ENCODE results near the gene SNX3.
A peak's percentile ranks its signal among the peaks of the same experiment; 100 is the strongest.

SNX3 gene

GRCh38 chr6:108288742-108289141, 27.9 kb upstream of the SNX3 start:
- H3K4me3 ChIP-seq (ENCODE audit: low read depth in 1 of 2, low read length in 2 of 2) = no peak overlapping the region
- peaks cover 3% of the 10 kb centered on the region for H3K4me1 ChIP-seq (ENCODE audit: insufficient read depth, low read length)
- H3K27me3 ChIP-seq (ENCODE audit: insufficient read depth, low read length, poor library complexity) = no peaks in the 10 kb centered on the region
- H3K36me3 ChIP-seq (ENCODE audit: insufficient read depth, low read length) = no peaks in the 10 kb centered on the region
- no peak for ATAC-seq (ENCODE audit: insufficient read depth, low read depth)
- H3K9me3 ChIP-seq (ENCODE audit: insufficient read depth, low read length, severe bottlenecking) = no peaks in the 10 kb centered on the region
- no peak overlapping the region for H3K27ac ChIP-seq (ENCODE audit: low read length)
- no peaks in the 10 kb centered on the region for H3K79me2 ChIP-seq (ENCODE audit: insufficient read depth, low read length)
- DNase-seq = no peak
- TF ChIP-seq CTCF (IDR thresholded peaks at IDR 0.05; ENCODE audit: borderline replicate concordance, extremely low read depth, low read length, poor library complexity, severe bottlenecking) (no peak), EZH2 (IDR thresholded peaks at IDR 0.05; ENCODE audit: borderline replicate concordance, low read depth, low read length, severe bottlenecking) (no peak)
- H2AFZ ChIP-seq (ENCODE audit: low read depth, low read length) = no peak overlapping the region
- H4K20me1 ChIP-seq (ENCODE audit: insufficient read depth, low read length) = no peaks in the 10 kb centered on the region
- H3K9ac ChIP-seq (ENCODE audit: low read depth, low read length) = no peak overlapping the region
- H3K4me2 ChIP-seq (ENCODE audit: insufficient read depth, low read length) = no peak overlapping the region

GRCh38 chr6:108287373-108287772, 26.5 kb upstream of the SNX3 start:
- Histone ChIP-seq H2AFZ (ENCODE audit: low read depth, low read length) (no peak overlapping the region), H4K20me1 (ENCODE audit: insufficient read depth, low read length) (no peaks in the 10 kb centered on the region), H3K27ac (ENCODE audit: low read length) (no peak overlapping the region), H3K36me3 (ENCODE audit: insufficient read depth, low read length) (no peaks in the 10 kb centered on the region), H3K79me2 (ENCODE audit: insufficient read depth, low read length) (no peaks in the 10 kb centered on the region), H3K4me1 (ENCODE audit: insufficient read depth, low read length) (no peaks in the 10 kb centered on the region), H3K9me3 (ENCODE audit: insufficient read depth, low read length, severe bottlenecking) (no peaks in the 10 kb centered on the region), H3K9ac (ENCODE audit: low read depth, low read length) (no peak overlapping the region), H3K4me3 (ENCODE audit: low read depth in 1 of 2, low read length in 2 of 2) (no peak overlapping the region), H3K27me3 (ENCODE audit: insufficient read depth, low read length, poor library complexity) (no peaks in the 10 kb centered on the region), H3K4me2 (ENCODE audit: insufficient read depth, low read length) (no peak overlapping the region)
- TF ChIP-seq EZH2 (IDR thresholded peaks at IDR 0.05; ENCODE audit: borderline replicate concordance, low read depth, low read length, severe bottlenecking) = no peak
- no peak for TF ChIP-seq CTCF (IDR thresholded peaks at IDR 0.05; ENCODE audit: borderline replicate concordance, extremely low read depth, low read length, poor library complexity, severe bottlenecking)
- no peak for DNase-seq
- 0 out of 3 replicates have a peak, but pooled peaks have one; percentile 42 for ATAC-seq (ENCODE audit: insufficient read depth, low read depth)

GRCh38 chr6:108286366-108286765, 25.5 kb upstream of the SNX3 start:
- no peak overlapping the region for H3K4me2 ChIP-seq (ENCODE audit: insufficient read depth, low read length)
- H2AFZ ChIP-seq (ENCODE audit: low read depth, low read length) = no peak overlapping the region
- ATAC-seq (ENCODE audit: insufficient read depth, low read depth) (no peak), DNase-seq (no peak)
- H3K79me2 ChIP-seq (ENCODE audit: insufficient read depth, low read length) = no peaks in the 10 kb centered on the region
- H3K36me3 ChIP-seq (ENCODE audit: insufficient read depth, low read length) = no peaks in the 10 kb centered on the region
- TF ChIP-seq CTCF (IDR thresholded peaks at IDR 0.05; ENCODE audit: borderline replicate concordance, extremely low read depth, low read length, poor library complexity, severe bottlenecking) (no peak), EZH2 (IDR thresholded peaks at IDR 0.05; ENCODE audit: borderline replicate concordance, low read depth, low read length, severe bottlenecking) (no peak)
- H3K9me3 ChIP-seq (ENCODE audit: insufficient read depth, low read length, severe bottlenecking) = no peaks in the 10 kb centered on the region
- no peaks in the 10 kb centered on the region for H4K20me1 ChIP-seq (ENCODE audit: insufficient read depth, low read length)
- H3K27ac ChIP-seq (ENCODE audit: low read length) = no peak overlapping the region
- no peak overlapping the region for H3K9ac ChIP-seq (ENCODE audit: low read depth, low read length)
- no peak overlapping the region for H3K4me3 ChIP-seq (ENCODE audit: low read depth in 1 of 2, low read length in 2 of 2)
- no peaks in the 10 kb centered on the region for H3K27me3 ChIP-seq (ENCODE audit: insufficient read depth, low read length, poor library complexity)
- no peaks in the 10 kb centered on the region for H3K4me1 ChIP-seq (ENCODE audit: insufficient read depth, low read length)

- Histone ChIP-seq H3K4me2 (ENCODE audit: insufficient read depth, low read length) (no peak overlapping the region), H3K27ac (ENCODE audit: low read length) (no peak overlapping the region), H2AFZ (ENCODE audit: low read depth, low read length) (no peak overlapping the region)
Measured at GRCh38 chr6:108285381-108285780, 24.5 kb upstream of the SNX3 start.

More at GRCh38 chr6:108285381-108285780, 24.5 kb upstream of the SNX3 start:
- H3K4me3 ChIP-seq (ENCODE audit: low read depth in 1 of 2, low read length in 2 of 2) = no peak overlapping the region
- ATAC-seq (ENCODE audit: insufficient read depth, low read depth) (no peak), DNase-seq (no peak)
- H3K9me3 ChIP-seq (ENCODE audit: insufficient read depth, low read length, severe bottlenecking) = no peaks in the 10 kb centered on the region
- H3K4me1 ChIP-seq (ENCODE audit: insufficient read depth, low read length) = no peaks in the 10 kb centered on the region
- TF ChIP-seq EZH2 (IDR thresholded peaks at IDR 0.05; ENCODE audit: borderline replicate concordance, low read depth, low read length, severe bottlenecking) (no peak), CTCF (IDR thresholded peaks at IDR 0.05; ENCODE audit: borderline replicate concordance, extremely low read depth, low read length, poor library complexity, severe bottlenecking) (no peak)
- H4K20me1 ChIP-seq (ENCODE audit: insufficient read depth, low read length) = no peaks in the 10 kb centered on the region
- no peak overlapping the region for H3K9ac ChIP-seq (ENCODE audit: low read depth, low read length)
- H3K79me2 ChIP-seq (ENCODE audit: insufficient read depth, low read length) = no peaks in the 10 kb centered on the region
- H3K27me3 ChIP-seq (ENCODE audit: insufficient read depth, low read length, poor library complexity) = no peaks in the 10 kb centered on the region
- no peaks in the 10 kb centered on the region for H3K36me3 ChIP-seq (ENCODE audit: insufficient read depth, low read length)

Measured in DND-41 (cell line).